ENCODE measurements around the gene BST1. TPM values are rescaled to one million over a fixed set of nuclear protein-coding genes. Genes with fewer than 3 reads are reported as not detected.

The BST1 gene
- total RNA-seq, 1 experiment from 2014 or later = 3.0 TPM

- intact Hi-C loops (cut with micrococcal nuclease; ENCODE audit: unreplicated experiment) (no loop called here), in situ Hi-C loops (cut with HindIII; ENCODE audit: low pct_unique_long_range_greater_than_20kb, low sequenced_read_pairs) (no loop called here)
- H3K4me3 ChIP-seq (ENCODE audit: low read depth in 2 of 2, low read length in 2 of 2) = no peak overlapping the region
- peaks cover 7% of the 10 kb centered on the region; the same call in 1 of the 2 replicates for H3K4me1 ChIP-seq (ENCODE audit: control insufficient read depth, insufficient read depth, low read length)
- no peak for ATAC-seq
- no peaks in the 10 kb centered on the region for H3K27me3 ChIP-seq (ENCODE audit: control insufficient read depth, insufficient read depth, low read length)
- CTCF ChIA-PET = no interaction called here
- no peak for DNase-seq (ENCODE audit: low read depth, low spot score)
- H3K9me3 ChIP-seq (ENCODE audit: control insufficient read depth, insufficient read depth, low read depth, low read length) = no peaks in the 10 kb centered on the region
- H3K27ac ChIP-seq (ENCODE audit: low read length) = no peak overlapping the region
- POLR2A ChIA-PET = no interaction called here
- no TSS peak for BruUV-seq (replicated peaks)
- TF ChIP-seq TCF7L2 (IDR thresholded peaks at IDR 0.05; ENCODE audit: low read depth, low read length) = no peak
- no peak for TF ChIP-seq REST (IDR thresholded peaks at IDR 0.05; ENCODE audit: insufficient read depth in 1 of 2, low read depth in 2 of 2, low read length in 1 of 2)
- no peak for TF ChIP-seq POLR2AphosphoS5 (IDR thresholded peaks at IDR 0.05; ENCODE audit: low read depth, low read length)
- no peak for TF ChIP-seq CTCF (IDR thresholded peaks at IDR 0.05)
- no peak for TF ChIP-seq SIN3A (IDR thresholded peaks at IDR 0.05; ENCODE audit: borderline replicate concordance, insufficient read depth, low read depth, low read length)
- H3K36me3 ChIP-seq (ENCODE audit: control insufficient read depth, insufficient read depth, low read length) = no peaks in the 10 kb centered on the region
These were observed 28.8 kb upstream of the BST1 start for GRCh38 chr4:15674046-15674445.

- POLR2A ChIA-PET = no interaction called here
- CTCF ChIA-PET = no interaction called here
- no TSS peak for BruUV-seq (replicated peaks)
These were observed 27.9 kb upstream of the BST1 start for GRCh38 chr4:15674926-15675325.

More at GRCh38 chr4:15674926-15675325, 27.9 kb upstream of the BST1 start:
- TF ChIP-seq CTCF (IDR thresholded peaks at IDR 0.05) = no peak
- no peak for TF ChIP-seq SIN3A (IDR thresholded peaks at IDR 0.05; ENCODE audit: borderline replicate concordance, insufficient read depth, low read depth, low read length)
- TF ChIP-seq REST (IDR thresholded peaks at IDR 0.05; ENCODE audit: insufficient read depth in 1 of 2, low read depth in 2 of 2, low read length in 1 of 2) = no peak
- no peak for TF ChIP-seq POLR2AphosphoS5 (IDR thresholded peaks at IDR 0.05; ENCODE audit: low read depth, low read length)
- no peak for TF ChIP-seq TCF7L2 (IDR thresholded peaks at IDR 0.05; ENCODE audit: low read depth, low read length)
- Histone ChIP-seq H3K27me3 (ENCODE audit: control insufficient read depth, insufficient read depth, low read length) (no peaks in the 10 kb centered on the region), H3K36me3 (ENCODE audit: control insufficient read depth, insufficient read depth, low read length) (no peaks in the 10 kb centered on the region), H3K27ac (ENCODE audit: low read length) (no peak overlapping the region), H3K9me3 (ENCODE audit: control insufficient read depth, insufficient read depth, low read depth, low read length) (no peaks in the 10 kb centered on the region), H3K4me3 (ENCODE audit: low read depth in 2 of 2, low read length in 2 of 2) (no peak overlapping the region), H3K4me1 (ENCODE audit: control insufficient read depth, insufficient read depth, low read length) (peaks cover 12% of the 10 kb centered on the region; the same call in 1 of the 2 replicates)
- ATAC-seq (no peak), DNase-seq (ENCODE audit: low read depth, low spot score) (no peak)
- in situ Hi-C loops (cut with HindIII; ENCODE audit: low pct_unique_long_range_greater_than_20kb, low sequenced_read_pairs) (no loop called here), intact Hi-C loops (cut with micrococcal nuclease; ENCODE audit: unreplicated experiment) (no loop called here)
